Liver (tissue), 9 donors: ENCODE results near the gene KIF3B. TPM values are rescaled to one million over a fixed set of nuclear protein-coding genes. Genes with fewer than 3 reads are reported as not detected.

Experiments used
- DNase-seq: peaks from one replicate; pipeline ENCODE4 v3.0.0-alpha.2; 2017; ENCODE audit warnings: low spot score
- H3K27ac ChIP-seq, 2 donors: one replicate each; pipeline ENCODE4 v1.7.0; 2013; ENCODE audit warnings: inconsistent platforms in 2 of 2, low read length in 2 of 2, control low read depth in 1 of 2, low read depth in 1 of 2, mild to moderate bottlenecking in 1 of 2
- H3K27me3 ChIP-seq, 4 donors: one replicate each; pipeline versions ENCODE4 v1.6.1 to v1.7.0; 2013; ENCODE audit warnings: low read length in 3 of 4, inconsistent platforms in 1 of 4, mild to moderate bottlenecking in 1 of 4, moderate library complexity in 1 of 4; ENCODE audit not compliant: control insufficient read depth in 4 of 4, insufficient read depth in 4 of 4
- H3K36me3 ChIP-seq, 4 donors: one replicate each; pipeline versions ENCODE4 v1.6.1 to v1.7.0; 2013; ENCODE audit warnings: low read length in 3 of 4, mild to moderate bottlenecking in 3 of 4, low read depth in 1 of 4, moderate library complexity in 1 of 4; ENCODE audit not compliant: control insufficient read depth in 4 of 4, insufficient read depth in 3 of 4
- H3K4me1 ChIP-seq, 4 donors: one replicate each; pipeline versions ENCODE4 v1.6.1 to v1.7.0; 2013; ENCODE audit warnings: low read length in 3 of 4, mild to moderate bottlenecking in 3 of 4, moderate library complexity in 1 of 4; ENCODE audit not compliant: control insufficient read depth in 4 of 4, insufficient read depth in 4 of 4
- H3K4me3 ChIP-seq, 3 donors: one replicate each; pipeline versions ENCODE4 v1.6.1 to v1.7.0; 2013; ENCODE audit warnings: low read length in 3 of 3, control low read depth in 1 of 3, low read depth in 1 of 3, mild to moderate bottlenecking in 1 of 3
- H3K9ac ChIP-seq, 2 donors: one replicate each; pipeline ENCODE4 v1.7.0; 2013; ENCODE audit warnings: low read length in 2 of 2, mild to moderate bottlenecking in 2 of 2, moderate library complexity in 2 of 2, control low read depth in 1 of 2, low read depth in 1 of 2
- H3K9me3 ChIP-seq, 4 donors: one replicate each; pipeline versions ENCODE4 v1.6.1 to v1.7.0; 2013; ENCODE audit warnings: low read length in 3 of 4; ENCODE audit not compliant: control insufficient read depth in 4 of 4
- ATF3 ChIP-seq: IDR thresholded peaks from 2 replicates; pipeline ENCODE4 v1.6.1; 2016; ENCODE audit warnings: antibody characterized with exemption
- CTCF ChIP-seq: fragments of 150-350 bp; IDR thresholded peaks from 2 replicates; pipeline ENCODE4 v1.5.1; 2017; ENCODE audit warnings: improper control_type of control experiment, low read depth, low read length; ENCODE audit not compliant: missing input control
- EGR1 ChIP-seq, 2 donors: IDR thresholded peaks; 2 replicates each; pipeline ENCODE4 v1.6.1; 2016 to 2018; ENCODE audit warnings: antibody characterized with exemption in 2 of 2, low read depth in 2 of 2
- FOXA1 ChIP-seq: IDR thresholded peaks from 2 replicates; pipeline ENCODE4 v1.6.1; 2016; ENCODE audit warnings: antibody characterized with exemption
- FOXA2 ChIP-seq: IDR thresholded peaks from 2 replicates; pipeline ENCODE4 v1.6.1; 2016; ENCODE audit warnings: antibody characterized with exemption
- GABPA ChIP-seq, 2 donors: IDR thresholded peaks in 1 of 2; conservative IDR thresholded peaks in 1 of 2; 2 replicates each; pipeline ENCODE4 v1.6.1; 2016; ENCODE audit warnings: antibody characterized with exemption in 2 of 2, mild to moderate bottlenecking in 1 of 2, moderate library complexity in 1 of 2
- HNF4A ChIP-seq, 2 donors: conservative IDR thresholded peaks; 2 replicates each; pipeline ENCODE4 v1.6.1; 2016; ENCODE audit warnings: antibody characterized with exemption in 2 of 2, mild to moderate bottlenecking in 2 of 2
- HNF4G ChIP-seq: IDR thresholded peaks from 2 replicates; pipeline ENCODE4 v1.6.1; 2016; ENCODE audit warnings: antibody characterized with exemption
- JUND ChIP-seq, 2 donors: IDR thresholded peaks; 2 replicates each; pipeline ENCODE4 v1.6.1; 2016; ENCODE audit warnings: antibody characterized with exemption in 2 of 2
- NR2F2 ChIP-seq: IDR thresholded peaks from 2 replicates; pipeline ENCODE4 v1.6.1; 2016; ENCODE audit warnings: antibody characterized with exemption
- RAD21 ChIP-seq, 2 donors: IDR thresholded peaks; 2 replicates each; pipeline ENCODE4 v1.6.1; 2016; ENCODE audit warnings: antibody characterized with exemption in 2 of 2, mild to moderate bottlenecking in 2 of 2
- REST ChIP-seq: IDR thresholded peaks from 2 replicates; pipeline ENCODE4 v1.6.1; 2016; ENCODE audit warnings: antibody characterized with exemption, mild to moderate bottlenecking
- RXRA ChIP-seq, 2 donors: IDR thresholded peaks; 2 replicates each; pipeline ENCODE4 v1.6.1; 2017 to 2018; ENCODE audit warnings: antibody characterized with exemption in 2 of 2, mild to moderate bottlenecking in 1 of 2
- SP1 ChIP-seq: IDR thresholded peaks from 2 replicates; pipeline ENCODE4 v1.6.1; 2018; ENCODE audit warnings: antibody characterized with exemption, mild to moderate bottlenecking
- TAF1 ChIP-seq: conservative IDR thresholded peaks from 2 replicates; pipeline ENCODE4 v1.6.1; 2016; ENCODE audit warnings: antibody characterized with exemption, mild to moderate bottlenecking
- YY1 ChIP-seq: IDR thresholded peaks from 2 replicates; pipeline ENCODE4 v1.6.1; 2016; ENCODE audit warnings: antibody characterized with exemption, mild to moderate bottlenecking
- ZBTB33 ChIP-seq: IDR thresholded peaks from 2 replicates; pipeline ENCODE4 v1.6.1; 2016; ENCODE audit warnings: antibody characterized with exemption
- WGBS: extraction: QIAGEN DNeasy Blood & Tissue Kit; methylation state at CpG from one replicate; pipeline ENCODE4 v1.1.7; 2013; 5-methylcytosine and 5-hydroxymethylcytosine counted together
- polyA plus RNA-seq, 2 donors: library from polyadenylated mRNA; stranded (reverse) in 1 of 2; unstranded in 1 of 2; fragments of 200-250 nt in 1 of 2; fragments of >200 nt in 1 of 2; fragmentation: Nextera tagmentation in 1 of 2; extraction: Ambion mirVana in 1 of 2; gene quantifications; one replicate each; pipeline versions ENCODE4 v1.2.1 to v1.2.3, GENCODE V29; 2013 to 2015
- total RNA-seq, 2 donors: library from RNA; depleted of rRNA; stranded (reverse); fragments of >200 nt; gene quantifications; one replicate each; pipeline ENCODE4 v1.2.3, GENCODE V29; 2014
- TF ChIP-seq, protein P1 (sequence below): IDR thresholded peaks from 2 replicates; pipeline ENCODE4 v1.6.1; 2016; ENCODE audit warnings: antibody characterized with exemption
- donor health status: healthy.
- donor health status: healthy.
- donor health status: healthy.
- donor health status: healthy.
- donor health status: healthy.

The KIF3B gene
- total and polyA plus RNA-seq, 4 donors: 8.3 to 24.2 (median 12.9) TPM

DNA sequence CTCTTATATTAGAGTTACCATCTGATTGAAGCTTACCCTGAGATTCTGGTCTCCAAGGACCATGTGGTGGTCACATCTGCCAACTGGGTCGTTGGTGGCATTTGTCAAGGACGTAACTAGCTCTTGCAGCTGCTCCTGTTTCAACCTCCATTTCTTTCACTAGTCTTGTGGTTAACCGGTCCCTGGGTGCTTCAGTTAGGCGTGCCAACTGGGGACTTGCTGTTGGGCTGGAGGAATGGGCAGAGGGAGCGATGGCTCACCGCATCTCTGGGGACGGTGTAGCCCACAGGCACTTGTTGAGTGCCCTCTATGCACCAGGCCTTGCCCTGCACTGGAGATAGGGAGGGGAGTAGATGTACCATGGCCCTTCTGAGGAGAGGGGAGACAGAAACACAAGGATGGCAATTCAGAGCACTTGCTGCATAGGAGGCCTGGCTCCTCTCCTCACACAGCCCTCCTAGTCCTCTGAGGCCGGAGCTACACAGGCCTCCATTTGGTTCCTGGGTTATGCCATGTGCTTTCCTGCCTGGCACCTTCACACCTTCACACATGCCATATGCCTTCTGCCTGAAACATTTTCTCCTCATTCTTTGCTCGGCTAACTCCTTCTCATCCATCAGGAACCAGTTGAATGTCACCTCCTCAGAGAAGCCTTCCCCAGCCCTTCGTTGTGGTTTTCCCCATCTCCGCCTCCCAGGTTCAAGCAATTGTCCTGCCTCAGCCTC, 60.6 kb downstream of the KIF3B start:
- H3K27ac ChIP-seq: no peak overlapping the region
- H3K27me3 ChIP-seq: no peaks in the 10 kb centered on the region
- 96% methylated on average over 11 of the region's 11 CpGs for WGBS
- peaks cover 0 to 5% (median 0%) of the 10 kb centered on the region in 4 donors for H3K4me1 ChIP-seq
- no peak for TF ChIP-seq FOXA2
- no peak for TF ChIP-seq CTCF
- no peak for TF ChIP-seq YY1
- no peak for TF ChIP-seq REST
- no peak overlapping the region for H3K9ac ChIP-seq
- H3K9me3 ChIP-seq: no peaks in the 10 kb centered on the region
- peaks cover 0 to 3% (median 0%) of the 10 kb centered on the region in 4 donors for H3K36me3 ChIP-seq
- H3K4me3 ChIP-seq: no peak overlapping the region
- DNase-seq: no peak

GRCh38 chr20:32338665-32339064, 61.2 kb downstream of the KIF3B start:
- Histone ChIP-seq H3K4me3 (no peak overlapping the region), H3K27me3 (no peaks in the 10 kb centered on the region), H3K36me3 (peaks cover 0 to 3% (median 0%) of the 10 kb centered on the region in 4 donors), H3K27ac (no peak overlapping the region), H3K9ac (no peak overlapping the region), H3K9me3 (no peaks in the 10 kb centered on the region), H3K4me1 (peaks cover 0 to 5% (median 0%) of the 10 kb centered on the region in 4 donors)
- DNase-seq: no peak
- no peak for TF ChIP-seq SP1
- no peak for TF ChIP-seq RAD21 (IDR thresholded peaks at IDR 0.05)
- no peak for TF ChIP-seq GABPA (IDR thresholded peaks at IDR 0.05 in 1 of 2, conservative IDR thresholded peaks at IDR 0.05 in 1 of 2)
- TF ChIP-seq EGR1 (IDR thresholded peaks at IDR 0.05; ENCODE audit: low read depth in 2 of 2): no peak
- no peak for TF ChIP-seq RXRA (IDR thresholded peaks at IDR 0.05)
- TF ChIP-seq ZBTB33: no peak
- TF ChIP-seq HNF4G: no peak
- no peak for TF ChIP-seq CTCF
- TF ChIP-seq TAF1: no peak
- TF ChIP-seq NR2F2: no peak
- no peak for TF ChIP-seq REST
- TF ChIP-seq, protein P1, sequence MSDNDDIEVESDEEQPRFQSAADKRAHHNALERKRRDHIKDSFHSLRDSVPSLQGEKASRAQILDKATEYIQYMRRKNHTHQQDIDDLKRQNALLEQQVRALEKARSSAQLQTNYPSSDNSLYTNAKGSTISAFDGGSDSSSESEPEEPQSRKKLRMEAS: no peak
- TF ChIP-seq YY1: no peak
- TF ChIP-seq JUND (IDR thresholded peaks at IDR 0.05): no peak
- no peak for TF ChIP-seq FOXA2
- TF ChIP-seq FOXA1: no peak
- no peak for TF ChIP-seq HNF4A (conservative IDR thresholded peaks at IDR 0.05)
- no peak for TF ChIP-seq ATF3
- 92% methylated on average over 7 of the region's 7 CpGs for WGBS
